Measurements from ENCODE around the gene ASB13. TPM values are rescaled to one million over a fixed set of nuclear protein-coding genes. Genes with fewer than 3 reads are reported as not detected.

ASB13 gene
- total RNA-seq, 4 donors from 2014 or later = 19.2 to 47.7 (median 31.2) TPM

DNA sequence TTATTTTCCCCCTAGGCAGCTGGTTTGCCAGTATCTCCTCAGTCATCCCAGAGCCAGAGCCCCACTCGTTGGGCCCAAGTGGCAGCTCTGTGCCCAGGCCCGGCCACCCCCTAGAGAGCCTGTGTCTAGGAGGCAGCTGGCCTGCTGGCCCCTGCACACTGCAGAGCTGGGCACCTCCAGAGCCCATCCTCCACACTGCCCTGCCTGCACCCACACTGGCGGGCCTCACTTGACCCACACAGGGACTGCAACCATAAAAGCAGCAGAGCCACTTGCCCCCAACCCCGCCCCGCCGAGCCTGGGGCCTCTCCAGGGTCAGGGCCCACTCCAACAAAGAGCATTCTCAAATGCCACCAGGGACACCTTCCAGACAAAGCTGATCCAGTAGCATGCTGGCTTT, 5.4 kb downstream of the ASB13 start:
- TF ChIP-seq, protein P1, sequence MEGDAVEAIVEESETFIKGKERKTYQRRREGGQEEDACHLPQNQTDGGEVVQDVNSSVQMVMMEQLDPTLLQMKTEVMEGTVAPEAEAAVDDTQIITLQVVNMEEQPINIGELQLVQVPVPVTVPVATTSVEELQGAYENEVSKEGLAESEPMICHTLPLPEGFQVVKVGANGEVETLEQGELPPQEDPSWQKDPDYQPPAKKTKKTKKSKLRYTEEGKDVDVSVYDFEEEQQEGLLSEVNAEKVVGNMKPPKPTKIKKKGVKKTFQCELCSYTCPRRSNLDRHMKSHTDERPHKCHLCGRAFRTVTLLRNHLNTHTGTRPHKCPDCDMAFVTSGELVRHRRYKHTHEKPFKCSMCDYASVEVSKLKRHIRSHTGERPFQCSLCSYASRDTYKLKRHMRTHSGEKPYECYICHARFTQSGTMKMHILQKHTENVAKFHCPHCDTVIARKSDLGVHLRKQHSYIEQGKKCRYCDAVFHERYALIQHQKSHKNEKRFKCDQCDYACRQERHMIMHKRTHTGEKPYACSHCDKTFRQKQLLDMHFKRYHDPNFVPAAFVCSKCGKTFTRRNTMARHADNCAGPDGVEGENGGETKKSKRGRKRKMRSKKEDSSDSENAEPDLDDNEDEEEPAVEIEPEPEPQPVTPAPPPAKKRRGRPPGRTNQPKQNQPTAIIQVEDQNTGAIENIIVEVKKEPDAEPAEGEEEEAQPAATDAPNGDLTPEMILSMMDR (IDR thresholded peaks at IDR 0.05; ENCODE audit: low read depth) = no peak

DNA sequence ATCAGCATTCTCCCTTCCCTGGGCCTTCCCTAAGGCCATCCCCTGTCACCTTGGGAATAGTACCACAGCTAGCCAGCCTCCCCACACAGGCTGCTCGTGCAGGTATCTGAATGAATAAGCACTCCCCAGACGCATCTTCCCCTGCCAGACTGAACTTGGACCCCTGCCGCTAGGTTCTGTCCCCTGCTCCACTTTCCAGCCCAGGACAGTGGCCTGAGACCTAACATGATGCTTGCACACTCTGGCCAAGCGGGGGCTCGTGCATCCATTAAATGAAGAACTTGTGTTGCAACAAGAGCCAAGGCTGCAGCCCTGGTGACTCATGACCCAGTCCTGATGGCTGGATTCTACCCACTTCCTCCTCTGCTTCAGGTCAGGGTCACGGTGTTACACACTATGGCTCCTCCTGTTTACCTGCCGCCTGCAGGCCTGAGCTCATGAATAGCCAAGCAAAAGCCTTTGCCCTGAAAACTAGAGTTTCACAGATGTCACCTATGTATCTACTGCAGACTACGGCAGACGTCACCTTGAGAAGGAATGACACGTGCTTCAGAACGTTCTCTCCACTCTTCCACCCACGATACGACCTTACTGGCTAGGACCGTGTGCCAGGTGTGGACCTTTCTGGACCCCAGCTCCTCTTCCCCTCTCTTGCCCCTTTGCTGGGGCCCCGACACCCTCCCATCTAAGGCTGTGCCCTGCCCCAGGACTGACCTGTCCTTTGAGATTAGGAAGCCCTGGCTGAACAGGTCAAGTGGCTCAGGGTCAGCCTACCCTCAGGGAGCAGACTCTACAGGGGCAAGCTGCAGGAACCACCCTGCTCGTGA, 6.5 kb downstream of the ASB13 start:
- TF ChIP-seq, protein P1 (IDR thresholded peaks at IDR 0.05; ENCODE audit: low read depth) = no peak

DNA sequence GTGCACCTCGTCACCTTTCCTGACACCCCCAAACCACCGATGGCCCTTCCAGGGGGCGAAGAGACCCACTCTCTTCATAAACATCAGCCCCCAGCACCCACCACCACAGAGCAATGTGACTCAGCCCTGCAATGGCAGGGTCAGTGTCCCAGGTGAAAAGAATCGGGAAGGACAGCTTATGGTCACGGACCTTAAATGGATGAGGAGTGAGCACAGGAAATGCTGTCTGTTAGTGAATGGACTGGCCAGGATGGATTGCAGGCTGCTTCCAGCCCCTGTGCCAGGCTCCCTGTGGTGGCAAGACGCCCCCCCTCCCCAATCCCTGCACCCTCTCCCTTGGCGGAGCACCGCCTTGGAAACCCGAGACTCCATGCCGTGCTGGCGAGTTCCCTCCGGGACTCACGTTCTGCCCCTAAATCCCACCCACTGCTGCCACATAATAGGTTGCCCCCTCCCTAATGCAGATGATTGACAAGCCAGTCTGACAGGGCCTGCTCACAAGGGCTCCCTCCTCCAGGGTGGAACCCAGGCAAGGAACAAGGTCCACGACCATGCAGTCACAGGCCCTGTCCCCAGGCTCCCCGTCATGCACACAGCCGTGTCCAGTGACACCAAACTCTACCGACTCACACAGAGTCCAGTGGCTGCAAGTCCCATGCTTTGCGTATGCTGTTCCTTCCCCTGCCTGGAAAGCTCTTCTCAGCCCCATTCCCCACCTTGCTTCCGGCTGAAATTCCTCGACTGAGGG, 7.3 kb downstream of the ASB13 start:
- TF ChIP-seq, protein P1 (IDR thresholded peaks at IDR 0.05; ENCODE audit: low read depth) = no peak

DNA sequence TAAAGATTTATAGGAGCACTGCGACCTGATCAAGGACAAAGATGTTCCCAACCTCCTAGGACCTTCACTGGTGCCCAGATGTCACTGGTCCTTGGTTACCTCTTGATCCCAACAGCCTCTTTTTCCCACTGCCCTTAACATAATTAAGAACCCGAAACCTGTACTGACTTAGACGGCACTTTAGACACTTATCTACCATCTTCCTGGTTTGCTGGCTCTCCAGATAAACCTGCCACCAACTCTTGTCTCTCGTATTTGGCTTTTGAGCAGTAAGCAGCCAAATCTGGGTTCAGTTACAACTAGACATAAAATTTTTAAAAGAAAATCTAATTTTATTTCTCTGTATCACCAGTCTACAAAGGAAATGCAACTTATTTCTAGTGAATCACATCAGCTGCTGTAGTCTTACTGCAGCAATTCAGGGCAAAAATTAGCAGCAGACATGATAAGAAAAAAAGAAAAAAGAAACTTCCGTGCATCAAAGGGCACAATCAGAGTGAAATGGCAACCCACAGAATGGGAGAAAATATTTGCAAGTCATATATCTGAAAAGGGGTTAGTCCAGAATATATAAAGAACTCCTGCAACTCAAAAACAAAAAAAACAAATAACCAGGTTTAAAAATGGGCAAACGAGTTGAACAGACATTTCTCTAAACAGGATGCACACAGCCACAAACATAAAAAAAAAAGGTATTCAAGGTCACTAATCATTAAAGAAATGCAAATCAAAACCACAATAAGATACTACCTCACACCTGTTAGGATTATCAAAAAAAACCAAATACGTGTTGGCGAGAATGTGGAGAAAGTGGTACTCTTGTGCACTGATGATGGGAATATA, 9.4 kb downstream of the ASB13 start:
- TF ChIP-seq, protein P1 (IDR thresholded peaks at IDR 0.05; ENCODE audit: low read depth) = no peak

DNA sequence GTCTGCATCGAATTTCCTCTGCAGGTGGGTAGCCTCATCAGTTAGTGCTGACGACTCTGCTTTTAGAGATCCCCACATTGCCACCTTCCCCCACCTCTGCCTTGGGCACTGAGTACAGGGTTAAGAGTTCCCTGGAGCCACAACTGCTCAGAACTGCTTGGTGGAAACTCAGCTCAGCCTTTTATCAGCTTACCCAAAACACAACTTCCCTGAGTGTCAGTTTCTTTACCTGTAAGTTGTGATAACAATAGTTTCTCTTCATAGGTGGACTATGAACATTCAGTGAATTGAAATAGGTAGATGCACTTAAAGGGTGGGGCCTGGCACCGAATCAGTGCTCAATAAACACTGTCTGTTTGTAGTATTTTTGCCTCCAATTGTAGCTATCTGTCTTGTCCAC, 11.3 kb downstream of the ASB13 start:
- TF ChIP-seq, protein P1 (IDR thresholded peaks at IDR 0.05; ENCODE audit: low read depth) = no peak

DNA sequence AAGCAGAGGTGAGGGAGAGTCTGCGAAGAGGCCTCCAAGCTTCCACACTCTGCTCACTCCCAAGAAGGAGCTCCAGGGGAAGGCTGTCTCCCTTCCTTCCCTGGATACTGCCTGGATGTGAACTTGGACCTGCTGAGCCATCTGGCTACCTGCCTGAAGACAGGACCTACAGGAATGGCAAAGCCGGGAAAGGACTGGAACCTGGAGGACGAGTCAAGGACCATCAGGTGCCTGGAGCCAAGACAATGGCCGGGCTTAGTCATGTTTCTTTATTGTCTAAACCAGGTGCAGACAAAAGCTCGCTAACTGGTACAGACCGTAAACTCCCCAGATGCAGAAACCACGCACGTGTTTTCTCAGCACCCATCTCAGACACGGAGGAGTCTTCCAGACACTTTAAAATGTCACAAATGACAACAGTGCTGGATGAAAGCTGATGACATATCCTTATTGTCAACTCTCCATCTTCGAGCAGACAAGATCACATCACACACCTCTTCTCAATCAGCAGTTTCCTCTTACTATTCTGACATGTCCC, 12.1 kb downstream of the ASB13 start:
- TF ChIP-seq, protein P1 (IDR thresholded peaks at IDR 0.05; ENCODE audit: low read depth) = no peak

All from subcutaneous adipose tissue (tissue), 4 donors.